CD4-positive, CD25-positive, alpha-beta regulatory T cell (primary cell): ENCODE measurements around the gene LYRM4. TPM values are rescaled to one million over a fixed set of nuclear protein-coding genes. Genes with fewer than 3 reads are reported as not detected.

Experiments used
- ATAC-seq, 2 donors: fragments of 150-1000 bp; cut with Tn5 transposase; one replicate each; pipeline ENCODE4 v1.10.0; 2021; ENCODE audit warnings: low read depth in 2 of 2, moderate number of reproducible peaks in 2 of 2, moderate library complexity in 1 of 2
- DNase-seq, 3 donors: peaks; one replicate each; pipeline versions ENCODE4 v3.0.0 to v3.0.0-alpha.2; 2012 to 2022; ENCODE audit warnings: mixed read lengths in 1 of 3
- H3K27ac ChIP-seq: one replicate; pipeline ENCODE4 v1.7.0; 2013; ENCODE audit warnings: mild to moderate bottlenecking, low read length; ENCODE audit not compliant: insufficient read depth, poor library complexity, severe bottlenecking
- H3K27me3 ChIP-seq: one replicate; pipeline ENCODE4 v1.7.0; 2013; ENCODE audit warnings: low read length; ENCODE audit not compliant: control insufficient read depth, insufficient read depth
- H3K36me3 ChIP-seq: one replicate; pipeline ENCODE4 v1.7.0; 2013; ENCODE audit warnings: mild to moderate bottlenecking, low read length, moderate library complexity; ENCODE audit not compliant: control insufficient read depth, insufficient read depth
- H3K4me1 ChIP-seq: 2 replicates; pipeline ENCODE4 v1.7.0; 2013; ENCODE audit warnings: mild to moderate bottlenecking, low read length; ENCODE audit not compliant: insufficient read depth, control insufficient read depth, poor library complexity, severe bottlenecking
- H3K4me3 ChIP-seq: one replicate; pipeline ENCODE4 v1.7.0; 2013; ENCODE audit warnings: low read depth, mild to moderate bottlenecking, low read length, moderate library complexity
- H3K9me3 ChIP-seq, 2 experiments: 1 replicate in 1 of 2; 2 replicates in 1 of 2; pipeline ENCODE4 v1.7.0; 2013; ENCODE audit warnings: low read length in 2 of 2, mild to moderate bottlenecking in 1 of 2, moderate library complexity in 1 of 2; ENCODE audit not compliant: control insufficient read depth in 2 of 2
- H3K27ac Mint-ChIP-seq, 3 donors: one replicate each; pipeline ENCODE4 v1.8.0; 2020 to 2022; ENCODE audit warnings: mild to moderate bottlenecking in 3 of 3, mixed read lengths in 3 of 3, moderate library complexity in 2 of 3
- H3K27me3 Mint-ChIP-seq: one replicate; pipeline ENCODE4 v1.8.0; 2022; ENCODE audit warnings: mild to moderate bottlenecking, mixed read lengths
- H3K36me3 Mint-ChIP-seq: one replicate; pipeline ENCODE4 v1.8.0; 2020; ENCODE audit warnings: mixed read lengths
- H3K4me1 Mint-ChIP-seq, 4 donors: one replicate each; pipeline ENCODE4 v1.8.0; 2020 to 2022; ENCODE audit warnings: mixed read lengths in 4 of 4, mild to moderate bottlenecking in 1 of 4
- H3K4me3 Mint-ChIP-seq, 4 donors: one replicate each; pipeline ENCODE4 v1.8.0; 2020 to 2022; ENCODE audit warnings: mild to moderate bottlenecking in 4 of 4, mixed read lengths in 4 of 4, moderate library complexity in 3 of 4
- H3K9me3 Mint-ChIP-seq, 7 donors: one replicate each; pipeline ENCODE4 v1.8.0; 2020 to 2022; ENCODE audit warnings: mixed read lengths in 7 of 7, mild to moderate bottlenecking in 3 of 7, moderate library complexity in 2 of 7
- polyA plus RNA-seq, 4 donors: library from polyadenylated mRNA; unstranded; fragments of 300-500 nt; fragmentation: Illumina TruSeq; gene quantifications; one replicate each; pipeline ENCODE4 v1.2.3, GENCODE V29; 2021
- total RNA-seq: library from RNA; stranded (reverse); gene quantifications from one replicate; pipeline ENCODE4 v1.2.3, GENCODE V29; 2022

The LYRM4 gene
- total and polyA plus RNA-seq, 5 donors from 2014 or later, result 14.9 to 38.8 (median 27.1) TPM

DNA sequence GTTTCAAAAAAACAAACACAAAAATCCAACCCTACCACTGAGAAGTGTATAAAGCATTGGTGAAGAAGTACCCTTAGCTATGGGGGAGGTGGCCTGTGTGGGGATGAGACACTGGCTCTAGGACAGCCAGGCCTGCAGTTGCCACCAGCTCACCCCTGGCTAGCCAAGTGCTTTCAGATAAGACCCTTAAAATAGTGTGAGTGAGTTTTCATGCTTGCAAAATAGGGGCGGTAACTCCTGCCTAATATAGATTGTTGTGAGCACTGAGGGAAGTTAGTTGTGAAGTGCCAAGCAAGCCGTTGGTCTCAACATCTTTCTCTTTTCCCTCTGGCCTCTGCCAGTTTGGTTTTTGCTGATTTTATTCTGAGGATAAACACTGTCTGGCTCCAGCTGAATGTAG, 164.3 kb downstream of the LYRM4 start:
- H3K27me3 ChIP-seq, result peaks cover 2% of the 10 kb centered on the region
- no peaks in the 10 kb centered on the region for H3K36me3 ChIP-seq
- H3K27ac ChIP-seq, result no peak overlapping the region
- no peaks in the 10 kb centered on the region for H3K9me3 ChIP-seq
- no peak overlapping the region for H3K4me3 ChIP-seq
- H3K36me3 Mint-ChIP-seq, result no peaks in the 10 kb centered on the region
- H3K9me3 Mint-ChIP-seq, result peaks cover 0 to 1% (median 0%) of the 10 kb centered on the region in 7 donors
- H3K27me3 Mint-ChIP-seq, result peaks cover 15% of the 10 kb centered on the region
- ATAC-seq (no peak), DNase-seq (no peak)
- H3K4me1 ChIP-seq, result no peaks in the 10 kb centered on the region
- H3K4me3 Mint-ChIP-seq, result no peak overlapping the region
- peaks cover 0 to 3% (median under 1%) of the 10 kb centered on the region in 4 donors for H3K4me1 Mint-ChIP-seq
- no peak overlapping the region for H3K27ac Mint-ChIP-seq

DNA sequence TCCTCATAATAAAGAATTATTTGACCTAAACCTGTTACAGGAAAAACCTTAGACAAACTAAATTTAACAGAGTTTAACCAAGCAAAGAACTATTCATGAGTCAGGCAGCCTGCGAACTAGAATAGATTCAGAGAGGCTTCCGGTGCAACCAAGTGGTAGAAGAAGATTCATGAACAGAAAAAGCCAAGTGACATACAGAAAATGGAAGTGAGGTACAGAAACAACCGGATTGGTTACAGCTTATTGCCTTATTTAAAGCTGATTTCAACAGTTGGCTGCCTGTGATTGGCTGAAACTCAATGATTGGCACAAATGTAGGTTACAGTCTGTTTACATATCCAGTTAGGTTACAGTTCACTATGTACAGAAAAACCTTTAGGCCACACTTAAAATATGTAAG, 165.5 kb downstream of the LYRM4 start:
- peaks cover 0 to 5% (median 1%) of the 10 kb centered on the region in 4 donors for H3K4me1 Mint-ChIP-seq
- H3K4me3 ChIP-seq, result no peak overlapping the region
- peaks cover 10% of the 10 kb centered on the region for H3K27me3 ChIP-seq
- no peaks in the 10 kb centered on the region for H3K36me3 ChIP-seq
- DNase-seq (no peak), ATAC-seq (no peak)
- peaks cover 22% of the 10 kb centered on the region for H3K27me3 Mint-ChIP-seq
- no peaks in the 10 kb centered on the region for H3K36me3 Mint-ChIP-seq
- H3K9me3 ChIP-seq, result no peaks in the 10 kb centered on the region
- H3K4me3 Mint-ChIP-seq, result no peak overlapping the region
- no peaks in the 10 kb centered on the region for H3K4me1 ChIP-seq
- no peak overlapping the region for H3K27ac Mint-ChIP-seq
- no peak overlapping the region for H3K27ac ChIP-seq
- peaks cover 0 to 1% (median 0%) of the 10 kb centered on the region in 7 donors for H3K9me3 Mint-ChIP-seq

DNA sequence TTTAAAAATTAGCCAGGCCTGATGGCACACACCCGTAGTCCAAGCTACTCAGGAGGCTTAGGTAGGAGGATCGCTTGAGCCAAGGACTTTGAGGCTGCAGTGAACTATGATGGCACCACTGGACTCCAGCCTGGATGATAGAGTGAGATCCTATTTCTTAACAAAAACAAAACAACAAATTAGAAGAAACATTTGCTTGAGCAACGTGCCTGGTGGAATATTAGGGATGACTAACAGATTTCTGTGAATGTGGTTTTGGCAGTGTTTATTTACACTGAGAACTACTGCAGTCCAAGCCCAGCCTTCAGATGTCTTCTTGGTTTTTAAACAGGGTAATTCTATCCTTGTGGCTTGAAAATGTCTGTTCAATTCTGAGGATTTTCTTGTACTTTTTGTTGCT, 166.4 kb downstream of the LYRM4 start:
- ATAC-seq (no peak), DNase-seq (no peak)
- H3K27ac ChIP-seq, result no peak overlapping the region
- Mint-ChIP-seq H3K27me3 (peaks cover 22% of the 10 kb centered on the region), H3K4me1 (peaks cover 0 to 5% (median 1%) of the 10 kb centered on the region in 4 donors), H3K4me3 (no peak overlapping the region), H3K9me3 (peaks cover 0 to 1% (median 0%) of the 10 kb centered on the region in 7 donors), H3K36me3 (no peaks in the 10 kb centered on the region), H3K27ac (no peak overlapping the region)
- H3K27me3 ChIP-seq, result peaks cover 14% of the 10 kb centered on the region
- H3K36me3 ChIP-seq, result no peaks in the 10 kb centered on the region
- H3K4me1 ChIP-seq, result no peaks in the 10 kb centered on the region
- H3K9me3 ChIP-seq, result no peaks in the 10 kb centered on the region
- H3K4me3 ChIP-seq, result no peak overlapping the region

DNA sequence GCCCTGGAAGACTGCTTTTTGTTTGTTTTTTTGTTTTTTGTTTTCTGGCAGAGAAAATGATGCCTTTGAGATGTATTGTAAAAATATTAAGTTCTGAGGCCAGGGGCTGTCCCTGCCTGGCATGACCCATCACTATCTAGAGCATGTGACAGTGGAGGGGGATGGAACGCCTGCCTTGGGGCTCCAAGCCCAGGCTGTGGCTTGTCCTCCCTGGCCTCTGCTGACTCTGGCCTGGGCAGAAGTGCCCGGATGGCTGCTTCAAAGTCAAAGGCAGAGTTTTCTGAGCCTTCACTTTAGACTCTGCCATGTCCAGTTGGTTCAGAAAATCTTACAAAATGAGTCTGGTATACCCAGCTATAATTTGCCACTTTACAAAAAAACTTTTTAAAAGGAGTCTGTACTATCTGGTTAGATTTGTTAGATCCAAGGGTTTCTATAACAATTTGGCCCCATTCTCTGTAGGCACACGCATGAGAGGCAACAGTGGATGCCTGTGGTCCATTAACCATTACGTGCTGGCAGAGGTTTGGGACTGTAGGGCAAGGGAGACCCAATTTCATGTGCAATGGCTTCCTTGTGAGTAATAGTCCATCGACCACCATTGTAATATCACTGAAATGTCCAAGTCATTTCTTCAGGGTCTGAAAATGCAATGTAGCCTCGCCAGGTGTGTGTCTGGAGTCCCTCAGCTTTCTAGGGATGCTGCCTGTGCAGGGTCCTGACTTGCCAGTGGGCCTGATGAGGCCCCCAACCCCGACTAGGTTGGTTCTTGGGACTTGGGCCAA, 167.3 kb downstream of the LYRM4 start:
- Mint-ChIP-seq H3K27ac (no peak overlapping the region), H3K36me3 (no peaks in the 10 kb centered on the region), H3K27me3 (peaks cover 27% of the 10 kb centered on the region), H3K4me3 (no peak overlapping the region), H3K9me3 (peaks cover 0 to 1% (median 0%) of the 10 kb centered on the region in 7 donors), H3K4me1 (peaks cover 0 to 5% (median 1%) of the 10 kb centered on the region in 4 donors)
- Histone ChIP-seq H3K9me3 (no peaks in the 10 kb centered on the region), H3K4me3 (no peak overlapping the region), H3K27ac (no peak overlapping the region), H3K36me3 (no peaks in the 10 kb centered on the region), H3K27me3 (peaks cover 18% of the 10 kb centered on the region), H3K4me1 (no peaks in the 10 kb centered on the region)
- ATAC-seq (no peak), DNase-seq (no peak)

DNA sequence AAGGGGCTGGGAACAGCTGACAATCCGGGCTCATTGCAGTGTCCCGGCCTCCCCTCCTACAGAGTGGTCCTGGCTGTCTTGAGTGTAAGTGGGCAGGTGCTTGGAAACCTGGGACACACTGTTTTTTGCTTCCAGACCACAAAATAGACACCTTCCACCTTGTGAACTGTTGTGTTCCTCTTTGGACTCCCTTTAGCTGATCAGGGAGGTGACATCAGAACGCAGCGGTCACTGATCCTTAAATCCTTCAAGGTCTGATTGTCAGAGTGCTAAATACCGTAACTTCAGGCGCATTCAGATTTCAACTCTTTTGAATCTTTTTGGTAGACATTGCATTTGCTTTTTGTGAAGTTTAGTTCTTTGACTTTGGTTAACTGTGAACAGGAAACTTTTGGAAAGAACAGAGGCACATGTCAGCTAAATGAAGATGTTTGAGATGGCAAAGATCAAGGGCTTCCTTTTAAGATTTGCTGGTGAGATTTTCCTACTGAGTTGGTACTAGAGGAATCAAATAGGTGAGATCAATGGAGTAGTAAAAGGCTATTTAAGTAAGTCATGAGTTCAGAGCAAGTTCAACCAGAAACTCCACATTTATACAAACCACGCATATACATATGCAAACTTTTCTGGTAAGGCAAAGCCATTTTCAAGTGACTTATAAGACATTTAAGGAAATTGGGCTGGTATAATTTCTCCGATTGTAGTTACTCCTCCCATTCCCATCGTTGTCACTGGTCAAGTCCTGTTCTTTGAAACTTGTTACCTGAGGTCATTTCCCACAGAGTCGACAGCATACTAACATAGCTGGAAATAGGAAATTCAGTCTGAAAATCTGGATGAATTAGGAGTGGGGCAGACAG, 169.3 kb downstream of the LYRM4 start:
- DNase-seq, result no peak
- Histone ChIP-seq H3K4me3 (no peak overlapping the region), H3K27me3 (peaks cover 20% of the 10 kb centered on the region), H3K36me3 (no peaks in the 10 kb centered on the region), H3K4me1 (no peaks in the 10 kb centered on the region), H3K9me3 (no peaks in the 10 kb centered on the region), H3K27ac (no peak overlapping the region)
- Mint-ChIP-seq H3K4me1 (peaks cover 0 to 7% (median 1%) of the 10 kb centered on the region in 4 donors), H3K9me3 (peaks cover 0 to 1% (median 0%) of the 10 kb centered on the region in 7 donors), H3K36me3 (no peaks in the 10 kb centered on the region), H3K27ac (no peak overlapping the region), H3K4me3 (no peak overlapping the region), H3K27me3 (peaks cover 43% of the 10 kb centered on the region)
- ATAC-seq, result no peak

DNA sequence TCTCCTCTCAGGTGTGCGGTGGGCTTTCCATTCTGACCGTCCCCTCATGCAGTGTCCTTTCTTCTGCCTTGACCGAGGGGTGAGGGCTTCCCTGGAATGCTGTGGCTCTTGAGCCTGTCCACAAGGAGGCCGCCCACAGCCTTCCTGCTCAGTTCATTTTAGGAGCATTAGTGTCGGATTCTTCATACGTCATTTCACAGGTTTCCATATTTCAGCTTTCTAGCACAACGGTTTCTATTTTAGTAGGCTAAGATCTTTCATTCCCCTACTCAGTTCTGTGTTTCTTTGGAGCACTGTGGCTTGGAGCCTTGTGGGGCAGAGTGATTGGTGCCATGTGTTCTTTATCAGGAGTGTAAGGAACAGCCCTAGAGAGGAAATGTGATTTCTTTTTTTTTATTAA, 170.1 kb downstream of the LYRM4 start:
- Histone ChIP-seq H3K4me3 (no peak overlapping the region), H3K9me3 (no peaks in the 10 kb centered on the region), H3K27me3 (peaks cover 20% of the 10 kb centered on the region), H3K4me1 (no peaks in the 10 kb centered on the region), H3K27ac (no peak overlapping the region), H3K36me3 (no peaks in the 10 kb centered on the region)
- no peak overlapping the region for H3K27ac Mint-ChIP-seq
- peaks cover 47% of the 10 kb centered on the region for H3K27me3 Mint-ChIP-seq
- ATAC-seq (no peak), DNase-seq (no peak)
- no peaks in the 10 kb centered on the region for H3K36me3 Mint-ChIP-seq
- H3K9me3 Mint-ChIP-seq, result peaks cover 0 to 1% (median 0%) of the 10 kb centered on the region in 7 donors
- H3K4me1 Mint-ChIP-seq, result peaks cover 0 to 7% (median 1%) of the 10 kb centered on the region in 4 donors
- H3K4me3 Mint-ChIP-seq, result no peak overlapping the region

DNA sequence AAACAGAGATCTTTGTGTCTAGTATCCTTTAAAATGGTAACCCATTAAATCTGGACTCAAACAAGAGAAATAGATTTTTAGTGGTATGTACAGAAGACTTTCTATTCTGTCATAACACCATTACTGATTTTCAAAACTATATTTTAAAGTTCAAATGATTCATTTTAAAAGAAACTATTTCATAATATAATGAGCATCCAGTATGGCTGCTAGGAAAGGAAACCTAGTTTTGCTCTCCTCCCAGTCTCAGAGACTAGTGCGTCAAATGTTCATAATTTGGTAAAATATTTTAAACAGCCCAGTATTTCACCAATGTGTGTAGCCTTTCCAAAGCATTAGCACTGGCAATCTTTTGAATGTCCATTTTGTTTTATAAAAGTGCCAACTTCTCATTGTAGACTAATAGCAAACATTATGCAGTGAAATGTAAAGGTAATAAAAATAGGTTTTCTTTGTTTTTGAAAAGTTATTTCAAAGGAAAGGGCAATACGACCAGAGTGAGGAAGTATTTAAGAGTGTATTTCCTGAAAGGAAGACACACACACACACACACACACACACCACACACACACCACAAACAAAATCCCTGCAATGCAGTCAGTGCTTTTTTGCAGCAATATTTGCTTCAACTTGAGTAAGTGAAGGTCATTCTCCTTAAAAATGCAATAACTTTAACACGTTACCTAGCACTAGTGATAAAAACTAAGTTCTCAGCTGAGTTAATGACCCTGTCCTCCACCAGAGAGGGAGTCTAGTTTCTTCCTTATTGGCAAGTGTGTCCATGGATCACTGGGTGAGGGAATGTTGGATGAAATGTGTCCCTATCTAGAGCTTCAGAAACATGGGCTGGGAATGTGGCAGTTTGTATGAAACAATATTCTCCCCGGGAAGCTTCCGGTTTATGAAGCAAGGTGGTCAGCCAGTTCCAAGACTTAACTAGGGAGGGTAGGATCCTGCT, 171.0 kb downstream of the LYRM4 start:
- Mint-ChIP-seq H3K27ac (no peak overlapping the region), H3K4me1 (peaks cover 0 to 8% (median 1%) of the 10 kb centered on the region in 4 donors), H3K27me3 (peaks cover 47% of the 10 kb centered on the region), H3K4me3 (no peak overlapping the region), H3K9me3 (peaks cover 0 to 1% (median 0%) of the 10 kb centered on the region in 7 donors), H3K36me3 (no peaks in the 10 kb centered on the region)
- H3K4me1 ChIP-seq, result peaks cover 4% of the 10 kb centered on the region
- H3K27ac ChIP-seq, result no peak overlapping the region
- DNase-seq (no peak), ATAC-seq (no peak)
- H3K4me3 ChIP-seq, result no peak overlapping the region
- H3K27me3 ChIP-seq, result peaks cover 20% of the 10 kb centered on the region
- no peaks in the 10 kb centered on the region for H3K9me3 ChIP-seq
- no peaks in the 10 kb centered on the region for H3K36me3 ChIP-seq
